Gastrocnemius medialis (tissue), 4 donors: ENCODE measurements around the gene PPME1. TPM values are rescaled to one million over a fixed set of nuclear protein-coding genes. Genes with fewer than 3 reads are reported as not detected.

ENCODE experiments used
- ATAC-seq, 2 donors: fragments of 150-250 bp; one replicate each; pipeline ENCODE4 v1.9.1; 2016
- DNase-seq, 2 donors: peaks; one replicate each; pipeline ENCODE4 v3.0.0-alpha.2; 2019
- H3K27ac ChIP-seq, 4 donors: fragments of 200-600 bp; sonication (generic); 1 replicate in 1 of 4; 2 replicates in 3 of 4; pipeline ENCODE4 v1.5.1; 2016 to 2018; ENCODE audit warnings: mild to moderate bottlenecking in 2 of 4, moderate library complexity in 1 of 4
- H3K27me3 ChIP-seq, 3 donors: fragments of 200-600 bp; sonication (generic) in 2 of 3; 1 replicate in 1 of 3; 2 replicates in 2 of 3; pipeline versions ENCODE4 v1.5.1 to v1.6.0; 2016 to 2019; ENCODE audit warnings: mild to moderate bottlenecking in 1 of 3, moderate library complexity in 1 of 3
- H3K36me3 ChIP-seq, 2 donors: fragments of 200-600 bp; sonication (generic) in 1 of 2; one replicate each; pipeline ENCODE4 v1.5.1; 2017 to 2018
- H3K4me1 ChIP-seq, 2 donors: fragments of 200-600 bp; sonication (generic) in 1 of 2; one replicate each; pipeline ENCODE4 v1.5.1; 2016 to 2017; ENCODE audit warnings: mild to moderate bottlenecking in 2 of 2
- H3K4me3 ChIP-seq, 4 donors: fragments of 200-600 bp; sonication (generic) in 3 of 4; 1 replicate in 1 of 4; 2 replicates in 3 of 4; pipeline ENCODE4 v1.5.1; 2016 to 2019; ENCODE audit warnings: mild to moderate bottlenecking in 2 of 4
- H3K9me3 ChIP-seq, 3 donors: fragments of 200-600 bp; sonication (generic) in 2 of 3; 1 replicate in 1 of 3; 2 replicates in 2 of 3; pipeline ENCODE4 v1.5.1; 2016 to 2019
- CTCF ChIP-seq, 5 experiments: fragments of 450-650 bp in 3 of 5; fragments of 200-600 bp in 2 of 5; sonication (generic) in 2 of 5; IDR thresholded peaks in 4 of 5; conservative IDR thresholded peaks in 1 of 5; 1 replicate in 4 of 5; 2 replicates in 1 of 5; pipeline ENCODE4 v1.5.1; 2016 to 2019; ENCODE audit warnings: antibody characterized with exemption in 5 of 5, mild to moderate bottlenecking in 3 of 5, moderate library complexity in 3 of 5
- POLR2A ChIP-seq, 2 donors: fragments of 450-650 bp; IDR thresholded peaks; one replicate each; pipeline ENCODE4 v1.6.1; 2017; ENCODE audit warnings: antibody characterized with exemption in 2 of 2, mild to moderate bottlenecking in 2 of 2, moderate library complexity in 2 of 2
- in situ Hi-C, 4 donors: fragments of 200-750 bp; cut with MboI; loops; one replicate each; pipeline versions ENCODE4 v1.15.0 to v1.8.0; 2017; ENCODE audit warnings: low sequenced_read_pairs in 4 of 4
- intact Hi-C: fragments of 100-400 bp; cut with DNase I; formaldehyde crosslinking; loops from one replicate; pipeline ENCODE4 v1.15.1; 2023; ENCODE audit warnings: low total_unique reads
- total RNA-seq, 4 donors: library from RNA; depleted of rRNA; stranded (reverse); fragments of >200 nt; gene quantifications; one replicate each; pipeline versions ENCODE4 v1.1.0 to v1.2.3, GENCODE V29; 2016

PPME1 gene
- total RNA-seq, 4 donors from 2014 or later: 31.5 to 51.7 (median 43.2) TPM

GRCh38 chr11:74272276-74272675 lies 101.2 kb downstream of the PPME1 start:
- no peak for DNase-seq
- no peaks in the 10 kb centered on the region for H3K4me1 ChIP-seq
- H3K27me3 ChIP-seq: no peaks in the 10 kb centered on the region
- H3K27ac ChIP-seq: no peak overlapping the region
- intact Hi-C loops (no loop called here), in situ Hi-C loops (no loop called here)
- no peaks in the 10 kb centered on the region for H3K36me3 ChIP-seq
- TF ChIP-seq CTCF (IDR thresholded peaks at IDR 0.05 in 4 of 5, conservative IDR thresholded peaks at IDR 0.05 in 1 of 5): no peak
- no peaks in the 10 kb centered on the region for H3K9me3 ChIP-seq
- H3K4me3 ChIP-seq: no peak overlapping the region
- ATAC-seq: no peak

- intact Hi-C loops: no loop called here
- no peaks in the 10 kb centered on the region for H3K36me3 ChIP-seq
- no peak overlapping the region for H3K4me3 ChIP-seq
- in situ Hi-C loops: no loop called here
- ATAC-seq (no peak), DNase-seq (no peak)
- no peaks in the 10 kb centered on the region for H3K4me1 ChIP-seq
- TF ChIP-seq POLR2A (IDR thresholded peaks at IDR 0.05) (no peak), CTCF (IDR thresholded peaks at IDR 0.05 in 4 of 5, conservative IDR thresholded peaks at IDR 0.05 in 1 of 5) (no peak)
- H3K27me3 ChIP-seq: no peaks in the 10 kb centered on the region
- H3K9me3 ChIP-seq: no peaks in the 10 kb centered on the region
- H3K27ac ChIP-seq: no peak overlapping the region
These were observed 105.5 kb downstream of the PPME1 start for GRCh38 chr11:74276581-74276980.

DNA sequence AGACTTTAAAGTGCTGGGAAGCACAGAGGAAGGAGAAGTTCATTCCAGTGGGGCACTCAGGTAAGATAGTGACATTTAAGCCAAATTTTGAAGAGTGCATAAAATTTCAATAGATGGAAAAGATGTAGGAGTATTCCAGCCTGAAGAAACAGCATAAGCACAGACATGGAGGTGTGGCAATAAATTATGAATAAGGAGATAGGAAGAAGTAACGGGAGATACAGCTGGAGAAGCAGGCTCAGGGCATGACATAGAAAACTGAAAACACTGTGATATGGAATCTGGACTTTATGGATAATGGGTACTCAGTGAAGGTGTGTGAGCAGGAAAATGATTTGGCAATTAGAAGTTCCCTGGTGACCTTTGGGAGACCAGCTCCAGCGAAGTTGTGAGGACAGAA lies 107.0 kb downstream of the PPME1 start:
- Histone ChIP-seq H3K36me3 (no peaks in the 10 kb centered on the region), H3K4me1 (no peaks in the 10 kb centered on the region), H3K4me3 (no peak overlapping the region), H3K27ac (no peak overlapping the region), H3K9me3 (no peaks in the 10 kb centered on the region), H3K27me3 (no peaks in the 10 kb centered on the region)
- intact Hi-C loops: no loop called here
- TF ChIP-seq POLR2A (IDR thresholded peaks at IDR 0.05): no peak
- TF ChIP-seq CTCF (IDR thresholded peaks at IDR 0.05 in 4 of 5, conservative IDR thresholded peaks at IDR 0.05 in 1 of 5): no peak
- ATAC-seq: no peak
- in situ Hi-C loops: no loop called here
- no peak for DNase-seq

- Histone ChIP-seq H3K36me3 (no peaks in the 10 kb centered on the region), H3K4me3 (no peak overlapping the region), H3K4me1 (no peaks in the 10 kb centered on the region), H3K27ac (peak overlapping the region in 1 of 4 donors; percentile 31), H3K27me3 (no peaks in the 10 kb centered on the region), H3K9me3 (no peaks in the 10 kb centered on the region)
- in situ Hi-C loops (no loop called here), intact Hi-C loops (no loop called here)
- TF ChIP-seq POLR2A (IDR thresholded peaks at IDR 0.05): no peak
- no peak for TF ChIP-seq CTCF (IDR thresholded peaks at IDR 0.05 in 4 of 5, conservative IDR thresholded peaks at IDR 0.05 in 1 of 5)
- DNase-seq (peak in 1 of 2 donors; percentile 23), ATAC-seq (peak; percentile 39 to 49)
These were observed 107.7 kb downstream of the PPME1 start for GRCh38 chr11:74278721-74279161.

DNA sequence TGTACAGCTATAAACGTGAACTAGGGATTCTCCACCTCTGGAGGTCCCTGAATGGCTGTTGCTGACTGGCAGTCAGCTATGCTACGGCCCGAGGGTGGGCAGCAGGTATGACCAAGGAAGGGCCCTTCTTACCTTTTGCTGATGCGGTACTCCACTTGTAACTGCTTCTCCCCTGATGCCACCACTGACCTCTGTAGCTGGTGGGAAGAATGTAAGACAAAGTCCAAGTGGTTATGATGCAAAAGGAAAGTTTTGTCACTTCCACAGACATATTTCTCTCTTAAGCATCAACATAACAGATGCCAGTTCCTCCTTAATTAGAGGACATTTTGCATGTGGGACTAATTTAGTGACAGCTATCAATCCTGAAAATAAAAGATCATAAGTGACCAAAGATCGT lies 108.2 kb downstream of the PPME1 start:
- Histone ChIP-seq H3K4me3 (no peak overlapping the region), H3K27me3 (no peaks in the 10 kb centered on the region), H3K4me1 (no peaks in the 10 kb centered on the region), H3K36me3 (no peaks in the 10 kb centered on the region), H3K9me3 (no peaks in the 10 kb centered on the region), H3K27ac (peak overlapping the region in 1 of 4 donors; percentile 31)
- no peak for DNase-seq
- in situ Hi-C loops: no loop called here
- TF ChIP-seq POLR2A (IDR thresholded peaks at IDR 0.05) (no peak), CTCF (IDR thresholded peaks at IDR 0.05 in 4 of 5, conservative IDR thresholded peaks at IDR 0.05 in 1 of 5) (no peak)
- intact Hi-C loops: no loop called here
- ATAC-seq: no peak
